Ascending aorta (tissue), 2 donors: ENCODE data around the gene CSTPP1. TPM values are rescaled to one million over a fixed set of nuclear protein-coding genes. Genes with fewer than 3 reads are reported as not detected.

ENCODE experiments used
- DNase-seq, 2 donors: peaks; one replicate each; pipeline ENCODE4 v3.0.0-alpha.2; 2019; ENCODE audit warnings: low spot score in 2 of 2
- H3K27ac ChIP-seq, 2 donors: fragments of 200-600 bp; sonication (generic); one replicate each; pipeline ENCODE4 v1.5.1; 2016 to 2017; ENCODE audit warnings: mild to moderate bottlenecking in 1 of 2
- H3K27me3 ChIP-seq: fragments of 200-600 bp; sonication (generic); one replicate; pipeline ENCODE4 v1.5.1; 2017
- H3K36me3 ChIP-seq, 2 donors: fragments of 200-600 bp; sonication (generic); one replicate each; pipeline ENCODE4 v1.5.1; 2016
- H3K4me1 ChIP-seq, 2 donors: fragments of 200-600 bp; sonication (generic); one replicate each; pipeline ENCODE4 v1.5.1; 2016 to 2017; ENCODE audit warnings: mild to moderate bottlenecking in 1 of 2
- H3K4me3 ChIP-seq, 2 donors: fragments of 200-600 bp; sonication (generic); one replicate each; pipeline ENCODE4 v1.5.1; 2016 to 2017; ENCODE audit warnings: mild to moderate bottlenecking in 1 of 2
- H3K9me3 ChIP-seq, 2 donors: fragments of 200-600 bp; sonication (generic); one replicate each; pipeline ENCODE4 v1.5.1; 2016
- intact Hi-C: fragments of 100-400 bp; cut with DNase I; formaldehyde crosslinking; loops from one replicate; pipeline ENCODE4 v1.15.1; 2023
- total RNA-seq: library from RNA; depleted of rRNA; stranded (reverse); fragments of >200 nt; gene quantifications from one replicate; pipeline ENCODE4 v1.1.0, GENCODE V29; 2016
- TF ChIP-seq, protein P1 (sequence below), 3 experiments: fragments of 200-600 bp in 2 of 3; fragments of 450-650 bp in 1 of 3; sonication (generic) in 2 of 3; IDR thresholded peaks; one replicate each; pipeline ENCODE4 v1.5.1; 2016 to 2019; ENCODE audit warnings: antibody characterized with exemption in 3 of 3, mild to moderate bottlenecking in 1 of 3, moderate library complexity in 1 of 3

The CSTPP1 gene
- total RNA-seq, 1 donor from 2014 or later = 16.6 TPM

DNA sequence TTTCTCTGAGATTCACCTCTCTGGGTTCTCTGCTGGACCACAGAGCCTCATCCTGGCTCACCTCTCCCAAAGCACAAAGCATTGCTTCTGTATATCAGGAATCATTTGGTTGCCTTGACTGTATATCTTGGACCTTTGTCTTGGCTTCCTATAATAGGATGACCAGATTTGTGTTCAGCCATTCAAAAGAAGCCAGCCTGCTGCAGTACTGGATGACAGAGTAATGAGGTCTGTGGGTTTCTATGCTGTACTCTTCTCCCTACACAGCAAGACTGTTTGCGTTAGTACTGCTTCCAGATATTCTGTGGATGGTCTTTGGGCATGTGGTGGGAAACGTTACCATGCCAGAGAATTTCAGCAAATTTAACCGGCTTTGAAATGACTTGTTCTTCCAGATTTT is 200.4 kb downstream of the CSTPP1 start:
- DNase-seq = no peak
- intact Hi-C loops = no loop called here
- Histone ChIP-seq H3K36me3 (peaks cover 0 to 5% of the 10 kb centered on the region in 2 donors), H3K4me3 (no peak overlapping the region), H3K27ac (no peak overlapping the region), H3K4me1 (no peaks in the 10 kb centered on the region), H3K27me3 (no peaks in the 10 kb centered on the region), H3K9me3 (no peaks in the 10 kb centered on the region)
- TF ChIP-seq, protein P1, sequence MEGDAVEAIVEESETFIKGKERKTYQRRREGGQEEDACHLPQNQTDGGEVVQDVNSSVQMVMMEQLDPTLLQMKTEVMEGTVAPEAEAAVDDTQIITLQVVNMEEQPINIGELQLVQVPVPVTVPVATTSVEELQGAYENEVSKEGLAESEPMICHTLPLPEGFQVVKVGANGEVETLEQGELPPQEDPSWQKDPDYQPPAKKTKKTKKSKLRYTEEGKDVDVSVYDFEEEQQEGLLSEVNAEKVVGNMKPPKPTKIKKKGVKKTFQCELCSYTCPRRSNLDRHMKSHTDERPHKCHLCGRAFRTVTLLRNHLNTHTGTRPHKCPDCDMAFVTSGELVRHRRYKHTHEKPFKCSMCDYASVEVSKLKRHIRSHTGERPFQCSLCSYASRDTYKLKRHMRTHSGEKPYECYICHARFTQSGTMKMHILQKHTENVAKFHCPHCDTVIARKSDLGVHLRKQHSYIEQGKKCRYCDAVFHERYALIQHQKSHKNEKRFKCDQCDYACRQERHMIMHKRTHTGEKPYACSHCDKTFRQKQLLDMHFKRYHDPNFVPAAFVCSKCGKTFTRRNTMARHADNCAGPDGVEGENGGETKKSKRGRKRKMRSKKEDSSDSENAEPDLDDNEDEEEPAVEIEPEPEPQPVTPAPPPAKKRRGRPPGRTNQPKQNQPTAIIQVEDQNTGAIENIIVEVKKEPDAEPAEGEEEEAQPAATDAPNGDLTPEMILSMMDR (IDR thresholded peaks at IDR 0.05) = no peak

DNA sequence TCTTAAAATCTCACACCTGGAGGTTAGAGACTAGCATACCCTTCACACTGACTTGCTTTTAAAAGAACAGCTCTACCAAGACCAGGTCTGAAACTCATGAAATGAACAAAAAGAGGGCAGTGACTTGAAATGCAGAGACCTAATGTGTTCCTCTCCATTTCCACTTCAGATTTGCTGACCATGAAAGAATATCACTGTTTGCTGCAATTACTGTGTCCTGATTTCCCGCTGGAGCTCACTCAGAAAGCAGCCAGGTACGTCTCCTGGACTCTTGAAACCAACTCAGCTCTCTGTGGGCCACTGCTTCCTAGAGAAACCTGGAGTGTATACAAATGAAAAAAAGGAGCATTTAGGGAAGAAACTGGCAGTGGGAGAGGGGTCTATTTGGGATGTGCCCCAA is 200.9 kb downstream of the CSTPP1 start:
- Histone ChIP-seq H3K27me3 (no peaks in the 10 kb centered on the region), H3K9me3 (no peaks in the 10 kb centered on the region), H3K36me3 (peaks cover 0 to 5% of the 10 kb centered on the region in 2 donors), H3K4me3 (no peak overlapping the region), H3K27ac (no peak overlapping the region), H3K4me1 (no peaks in the 10 kb centered on the region)
- intact Hi-C loops = no loop called here
- no peak for DNase-seq
- TF ChIP-seq, protein P1 (IDR thresholded peaks at IDR 0.05) = no peak

DNA sequence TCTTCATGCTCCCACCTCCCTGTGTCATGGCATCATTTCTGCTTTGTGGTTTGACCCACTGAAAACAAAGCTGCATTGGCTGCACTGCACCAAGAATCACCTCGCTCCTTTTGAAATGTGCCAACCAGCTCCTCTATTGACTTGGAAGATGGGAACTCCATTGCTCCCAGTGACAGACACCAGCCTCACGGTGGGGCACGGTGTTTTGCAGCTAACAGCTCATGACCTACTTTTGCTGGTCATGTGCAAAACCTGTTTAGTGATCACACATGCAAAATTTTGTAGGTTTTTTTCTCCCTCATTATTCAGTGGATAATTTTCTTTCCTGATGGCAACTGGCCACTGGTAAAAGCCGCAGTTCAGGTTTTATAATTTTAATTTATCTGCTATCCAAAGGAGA is 203.3 kb downstream of the CSTPP1 start:
- TF ChIP-seq, protein P1 (IDR thresholded peaks at IDR 0.05) = no peak
- Histone ChIP-seq H3K9me3 (no peaks in the 10 kb centered on the region), H3K4me1 (no peaks in the 10 kb centered on the region), H3K36me3 (peaks cover 0 to 5% of the 10 kb centered on the region in 2 donors), H3K27me3 (no peaks in the 10 kb centered on the region), H3K4me3 (no peak overlapping the region), H3K27ac (no peak overlapping the region)
- intact Hi-C loops = no loop called here
- no peak for DNase-seq

DNA sequence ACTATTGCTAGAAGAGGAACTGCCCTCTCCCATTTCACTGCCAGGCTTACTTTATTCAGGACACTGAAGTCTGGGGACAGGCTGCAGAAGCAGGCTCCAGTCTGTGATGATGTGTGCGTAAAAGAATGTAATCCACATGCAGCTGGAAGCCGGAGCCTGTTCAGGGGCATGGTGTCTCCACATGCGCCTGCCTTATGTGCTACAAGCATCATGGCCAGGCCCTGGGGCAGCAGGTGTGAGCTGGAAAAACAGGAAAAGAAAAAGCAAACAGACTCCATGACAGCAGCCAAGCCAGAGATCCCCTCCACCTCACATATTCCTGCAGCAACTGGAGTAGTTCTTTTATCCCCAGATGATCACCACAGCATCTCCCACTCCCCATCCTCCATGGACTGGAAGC is 206.8 kb downstream of the CSTPP1 start:
- no peak overlapping the region for H3K27ac ChIP-seq
- H3K4me1 ChIP-seq = no peaks in the 10 kb centered on the region
- no peaks in the 10 kb centered on the region for H3K36me3 ChIP-seq
- H3K9me3 ChIP-seq = no peaks in the 10 kb centered on the region
- intact Hi-C loops = no loop called here
- no peak for DNase-seq
- TF ChIP-seq, protein P1 (IDR thresholded peaks at IDR 0.05) = no peak
- H3K27me3 ChIP-seq = no peaks in the 10 kb centered on the region
- no peak overlapping the region for H3K4me3 ChIP-seq

DNA sequence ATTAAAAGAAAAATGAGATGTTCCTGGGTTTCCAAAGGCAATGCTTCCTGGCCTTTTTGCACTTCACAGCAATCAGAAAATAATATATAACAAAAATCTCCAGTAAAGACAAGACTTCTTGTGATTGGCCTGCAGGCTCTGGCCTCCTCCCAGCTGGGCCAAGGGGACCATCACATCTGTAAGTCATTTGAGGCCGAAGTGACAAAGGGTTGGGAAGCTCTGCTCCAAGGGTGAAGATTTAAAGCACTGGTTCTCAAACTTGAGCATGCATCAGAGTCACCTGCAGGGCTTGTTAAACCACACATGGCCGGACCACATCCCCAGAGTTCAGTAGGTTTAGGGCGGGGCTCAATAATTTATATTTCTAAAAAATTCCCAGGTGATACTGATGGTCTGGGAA is 208.0 kb downstream of the CSTPP1 start:
- H3K4me1 ChIP-seq = no peaks in the 10 kb centered on the region
- no peak for DNase-seq
- H3K36me3 ChIP-seq = no peaks in the 10 kb centered on the region
- intact Hi-C loops = no loop called here
- TF ChIP-seq, protein P1 (IDR thresholded peaks at IDR 0.05) = no peak
- H3K9me3 ChIP-seq = no peaks in the 10 kb centered on the region
- H3K27ac ChIP-seq = no peak overlapping the region
- H3K27me3 ChIP-seq = no peaks in the 10 kb centered on the region
- H3K4me3 ChIP-seq = no peak overlapping the region

DNA sequence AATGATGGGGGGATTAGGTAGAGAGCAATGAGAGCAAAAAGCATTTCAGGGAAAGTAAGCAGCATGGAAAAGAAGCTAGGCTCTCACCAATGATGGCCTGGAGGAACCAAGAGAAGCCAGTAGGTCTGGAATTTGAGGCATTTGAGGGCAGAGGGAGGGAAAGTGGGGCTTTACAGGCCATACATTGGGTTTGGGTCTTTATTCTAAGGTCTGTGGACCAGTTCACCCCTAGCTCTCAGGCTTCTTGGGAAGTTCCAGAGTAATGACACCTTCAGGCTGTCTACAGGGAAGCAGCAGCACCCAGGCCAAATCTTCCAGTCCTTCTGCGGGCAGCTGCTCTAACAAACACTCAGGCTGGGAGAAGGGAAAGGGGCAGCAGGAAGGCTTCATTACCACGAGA is 210.7 kb downstream of the CSTPP1 start:
- H3K27ac ChIP-seq = no peak overlapping the region
- H3K4me1 ChIP-seq = no peaks in the 10 kb centered on the region
- TF ChIP-seq, protein P1 (IDR thresholded peaks at IDR 0.05) = no peak
- intact Hi-C loops = no loop called here
- no peaks in the 10 kb centered on the region for H3K27me3 ChIP-seq
- no peak for DNase-seq
- no peaks in the 10 kb centered on the region for H3K9me3 ChIP-seq
- H3K4me3 ChIP-seq = no peak overlapping the region
- no peaks in the 10 kb centered on the region for H3K36me3 ChIP-seq
